Small intestine (tissue), 7 donors: ENCODE measurements around the gene SNRPA. TPM values are rescaled to one million over a fixed set of nuclear protein-coding genes. Genes with fewer than 3 reads are reported as not detected.

Source experiments
- DNase-seq, 2 donors: peaks; one replicate each; pipeline versions ENCODE4 v3.0.0 to v3.0.0-alpha.2; 2013
- FAIRE-seq: peaks from 2 replicates; lab custom pipeline; 2012; peaks lifted over from hg19 to GRCh38; lab: Jason Lieb, UNC
- H3K27ac ChIP-seq, 3 donors: one replicate each; pipeline ENCODE4 v1.5.1; 2013; ENCODE audit warnings: low read length in 2 of 3, mild to moderate bottlenecking in 2 of 3, control low read depth in 1 of 3, inconsistent platforms in 1 of 3, low read depth in 1 of 3, moderate library complexity in 1 of 3
- H3K27me3 ChIP-seq, 3 donors: one replicate each; pipeline ENCODE4 v1.6.1; 2013; ENCODE audit warnings: low read length in 3 of 3, inconsistent platforms in 1 of 3; ENCODE audit not compliant: control insufficient read depth in 3 of 3, insufficient read depth in 3 of 3
- H3K36me3 ChIP-seq, 3 donors: one replicate each; pipeline ENCODE4 v1.6.1; 2013; ENCODE audit warnings: low read length in 3 of 3, inconsistent platforms in 1 of 3, low read depth in 1 of 3, mild to moderate bottlenecking in 1 of 3, moderate library complexity in 1 of 3; ENCODE audit not compliant: control insufficient read depth in 3 of 3, insufficient read depth in 2 of 3
- H3K4me1 ChIP-seq, 3 donors: one replicate each; pipeline ENCODE4 v1.6.1; 2013; ENCODE audit warnings: low read length in 2 of 3, inconsistent platforms in 1 of 3, low read depth in 1 of 3, mild to moderate bottlenecking in 1 of 3, moderate library complexity in 1 of 3; ENCODE audit not compliant: control insufficient read depth in 3 of 3, insufficient read depth in 2 of 3
- H3K4me3 ChIP-seq, 3 donors: one replicate each; pipeline ENCODE4 v1.5.1; 2013; ENCODE audit warnings: low read length in 3 of 3, control low read depth in 1 of 3, inconsistent platforms in 1 of 3, low read depth in 1 of 3, mild to moderate bottlenecking in 1 of 3, moderate library complexity in 1 of 3
- H3K9me3 ChIP-seq, 2 donors: one replicate each; pipeline ENCODE4 v1.6.1; 2013; ENCODE audit warnings: low read depth in 1 of 2, low read length in 1 of 2; ENCODE audit not compliant: control insufficient read depth in 2 of 2, insufficient read depth in 1 of 2
- WGBS, 3 donors: extraction: QIAGEN DNeasy Blood & Tissue Kit; methylation state at CpG; one replicate each; pipeline ENCODE4 v1.1.7; 2013; 5-methylcytosine and 5-hydroxymethylcytosine counted together
- polyA plus RNA-seq, 4 donors: library from polyadenylated mRNA; stranded (reverse) in 3 of 4; unstranded in 1 of 4; fragments of 200-250 nt in 3 of 4; fragments of 120-200 nt in 1 of 4; gene quantifications; one replicate each; pipeline versions ENCODE4 v1.2.1 to v1.2.3, GENCODE V29; 2013
- donor health status: healthy with polysubstance abuse.
- donor health status: control.
- donor health status: control.
- donor health status: Bipolar disorder and iron deficiency.
- donor health status: healthy.

Gene SNRPA
- polyA plus RNA-seq, 4 donors, result 25.7 to 77.8 (median 52.7) TPM

DNA sequence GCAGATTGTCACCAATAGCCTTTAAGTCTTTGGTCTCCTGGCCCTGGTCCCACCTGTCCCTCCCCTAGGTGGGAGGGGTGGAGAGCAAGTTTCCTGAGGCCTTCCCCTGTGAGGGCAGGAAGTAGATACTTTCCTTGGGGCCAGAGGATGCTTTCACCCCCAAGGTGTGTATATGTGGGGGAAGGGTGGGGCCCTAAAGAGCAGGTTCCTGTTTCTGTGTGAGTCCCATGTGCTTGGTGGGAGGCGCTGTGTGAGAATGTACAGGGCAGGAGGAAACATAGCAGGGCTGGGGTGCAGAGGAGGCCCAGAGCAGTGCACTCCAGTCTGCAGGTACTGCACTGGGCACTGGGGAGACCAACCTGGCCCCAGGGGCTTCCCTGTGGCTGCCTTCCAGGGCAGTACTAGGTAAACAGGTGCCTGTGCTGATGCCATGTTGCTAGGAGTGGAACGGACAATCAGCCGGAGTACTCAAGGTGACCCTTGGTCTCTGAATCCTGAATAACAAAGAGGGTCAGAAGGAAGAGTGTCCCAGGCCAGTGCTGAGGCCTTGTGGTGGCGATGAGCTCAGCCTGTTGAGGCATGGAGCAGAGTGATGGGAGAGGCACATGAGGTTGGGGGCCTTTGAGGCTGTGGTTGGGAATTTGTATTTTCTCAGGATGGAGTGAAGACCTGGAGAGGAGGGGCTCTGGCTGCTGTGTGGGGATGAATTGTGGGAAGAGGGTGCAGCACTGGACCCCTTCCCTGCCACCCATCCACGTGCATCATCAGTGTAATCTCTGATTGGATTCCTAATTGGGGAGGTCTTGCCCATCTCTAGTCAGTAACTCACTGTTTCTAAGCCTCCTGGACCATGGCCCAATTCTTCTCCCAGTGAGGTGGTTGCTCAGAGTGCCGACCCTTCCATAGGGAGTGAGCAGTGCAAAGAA is 53.1 kb downstream of the SNRPA start:
- H3K27ac ChIP-seq, result peak overlapping the region; percentile 46 to 90 (median 56)
- no peaks in the 10 kb centered on the region for H3K27me3 ChIP-seq
- DNase-seq (peak; percentile 63 to 68), FAIRE-seq (no peak)
- peaks cover 3 to 92% (median 4%) of the 10 kb centered on the region in 3 donors for H3K36me3 ChIP-seq
- no peak overlapping the region for H3K4me3 ChIP-seq
- H3K9me3 ChIP-seq, result no peaks in the 10 kb centered on the region
- peaks cover 27 to 73% (median 32%) of the 10 kb centered on the region in 3 donors for H3K4me1 ChIP-seq
- 43 to 54% (median 49%) methylated on average over 6 of the region's 6 CpGs for WGBS, 3 donors

DNA sequence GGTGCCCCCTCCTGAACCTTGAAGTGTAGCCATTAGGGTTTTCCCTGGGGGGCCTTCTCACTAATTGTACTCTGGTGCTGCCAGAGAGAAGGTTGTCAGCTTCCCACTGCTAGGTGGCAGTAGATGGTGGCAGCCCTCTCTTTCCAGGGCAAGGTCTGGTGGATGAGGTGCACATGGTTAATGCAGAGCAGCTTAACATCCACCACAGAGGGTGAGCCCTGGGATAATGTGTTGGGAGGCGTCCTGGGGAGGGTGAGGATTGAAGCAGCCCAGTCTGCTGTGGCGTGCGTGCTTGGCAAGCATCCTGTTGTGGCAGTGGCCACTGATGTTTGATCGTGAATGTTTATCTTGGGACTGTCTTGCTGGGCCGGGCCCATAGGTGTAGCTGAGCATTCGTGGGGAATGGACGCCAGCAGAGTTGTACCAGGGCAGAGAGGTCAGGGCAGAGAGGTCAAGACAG is 53.8 kb downstream of the SNRPA start:
- Histone ChIP-seq H3K27ac (peak overlapping the region in 2 of 3 donors; percentile 21 to 90), H3K4me3 (no peak overlapping the region), H3K27me3 (no peaks in the 10 kb centered on the region), H3K36me3 (peaks cover 3 to 98% (median 4%) of the 10 kb centered on the region in 3 donors), H3K9me3 (no peaks in the 10 kb centered on the region), H3K4me1 (peaks cover 27 to 73% (median 32%) of the 10 kb centered on the region in 3 donors)
- FAIRE-seq (no peak), DNase-seq (peak in 1 of 2 donors; percentile 23)
- 25 to 45% (median 34%) methylated on average over 7 of the region's 7 CpGs for WGBS, 3 donors

DNA sequence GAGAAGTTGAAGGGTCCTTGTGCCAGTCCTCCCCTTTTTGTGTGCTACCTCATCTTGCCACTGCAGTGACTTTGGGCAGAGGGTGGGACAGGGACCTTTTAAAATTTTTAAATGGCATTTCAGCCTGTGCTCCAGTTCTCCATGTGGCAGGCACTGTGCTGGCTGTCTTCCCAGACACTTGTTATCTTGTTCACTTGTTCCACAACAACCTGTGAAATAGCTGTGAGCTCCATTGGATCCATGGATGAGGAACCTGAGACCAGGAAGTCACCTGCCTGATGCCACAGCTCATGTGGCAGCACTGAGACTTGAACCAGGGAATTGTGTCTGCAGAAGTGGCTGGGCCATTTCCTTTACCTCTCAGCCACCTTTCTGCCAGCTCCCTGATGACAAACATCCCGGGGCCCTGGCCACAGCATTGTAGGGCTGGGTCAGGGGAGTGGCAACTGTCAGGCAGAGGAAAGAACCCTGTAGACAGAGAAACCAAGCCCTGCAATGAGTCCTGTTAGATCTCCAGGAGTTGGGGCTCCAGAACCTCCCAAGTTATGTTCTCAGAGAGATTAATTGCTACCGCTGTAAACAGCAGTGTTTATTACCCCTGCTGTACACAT is 54.4 kb downstream of the SNRPA start:
- peaks cover 3 to 98% (median 4%) of the 10 kb centered on the region in 3 donors for H3K36me3 ChIP-seq
- no peaks in the 10 kb centered on the region for H3K27me3 ChIP-seq
- FAIRE-seq (no peak), DNase-seq (peak in 1 of 2 donors; percentile 57)
- H3K27ac ChIP-seq, result peak overlapping the region; percentile 11 to 90 (median 21)
- H3K9me3 ChIP-seq, result no peaks in the 10 kb centered on the region
- H3K4me3 ChIP-seq, result no peak overlapping the region
- H3K4me1 ChIP-seq, result peaks cover 27 to 68% (median 36%) of the 10 kb centered on the region in 3 donors
- 19 to 41% (median 25%) methylated on average over 2 of the region's 2 CpGs for WGBS, 3 donors

DNA sequence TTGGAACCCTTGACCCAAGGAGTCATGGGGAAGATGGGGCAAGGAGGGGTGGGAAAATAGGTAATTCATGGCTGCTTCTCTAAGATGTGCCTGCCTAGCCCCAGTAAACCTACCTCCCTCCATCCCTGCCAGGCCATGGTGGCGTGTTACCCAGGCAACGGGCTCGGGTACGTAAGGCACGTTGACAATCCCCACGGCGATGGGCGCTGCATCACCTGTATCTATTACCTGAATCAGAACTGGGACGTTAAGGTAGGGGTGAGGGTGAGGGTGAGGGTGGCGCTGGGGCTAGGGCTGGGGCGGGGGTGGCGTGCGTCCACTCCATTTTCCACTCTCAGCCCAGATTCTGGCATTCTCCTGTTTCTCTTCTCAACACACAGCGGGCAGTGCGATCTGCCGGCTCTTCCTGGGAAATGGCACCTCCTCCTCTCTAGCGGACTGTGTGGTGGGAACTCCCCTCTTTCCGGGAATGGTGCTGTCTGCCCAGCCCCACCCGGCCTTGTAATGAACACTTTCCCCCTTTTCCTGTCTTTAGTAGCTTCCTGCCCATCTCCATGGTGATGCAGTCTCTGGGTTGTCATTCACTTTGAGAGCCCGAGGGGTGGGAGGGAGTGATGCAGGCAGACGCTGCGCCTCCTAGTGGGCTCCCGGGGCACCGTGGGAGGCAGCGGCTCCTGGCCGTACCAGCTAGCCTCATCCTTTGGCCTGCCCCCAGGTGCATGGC is 55.6 kb downstream of the SNRPA start:
- FAIRE-seq, result no peak
- peaks cover 0 to 86% (median 3%) of the 10 kb centered on the region in 3 donors for H3K36me3 ChIP-seq

DNA sequence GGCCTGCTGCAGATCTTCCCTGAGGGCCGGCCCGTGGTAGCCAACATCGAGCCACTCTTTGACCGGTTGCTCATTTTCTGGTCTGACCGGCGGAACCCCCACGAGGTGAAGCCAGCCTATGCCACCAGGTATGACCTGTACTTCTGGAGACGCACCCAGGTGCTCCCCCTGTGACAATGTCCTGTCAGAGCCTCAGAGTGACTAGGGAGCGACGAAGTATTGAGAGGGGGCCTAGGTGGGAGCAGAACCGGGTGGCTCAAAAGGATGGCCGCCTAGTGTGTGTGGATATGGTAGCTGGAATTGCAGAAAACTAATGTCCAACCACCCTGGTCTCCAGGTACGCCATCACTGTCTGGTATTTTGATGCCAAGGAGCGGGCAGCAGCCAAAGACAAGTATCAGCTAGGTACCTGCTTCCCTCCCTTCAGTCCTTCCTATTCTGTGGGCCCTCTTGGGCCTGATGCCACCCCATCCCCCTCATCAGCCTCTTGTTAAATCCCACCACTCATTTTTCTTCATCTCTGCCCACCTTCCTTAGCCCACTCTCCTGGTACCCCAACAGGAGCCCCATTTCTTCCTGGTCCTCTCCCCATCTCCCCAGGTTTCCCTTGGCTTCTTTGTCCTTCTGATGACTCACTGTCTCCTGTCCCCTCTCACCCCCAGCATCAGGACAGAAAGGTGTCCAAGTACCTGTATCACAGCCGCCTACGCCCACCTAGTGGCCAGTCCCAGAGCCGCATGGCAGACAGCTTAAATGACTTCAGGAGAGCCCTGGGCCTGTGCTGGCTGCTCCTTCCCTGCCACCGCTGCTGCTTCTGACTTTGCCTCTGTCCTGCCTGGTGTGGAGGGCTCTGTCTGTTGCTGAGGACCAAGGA is 56.4 kb downstream of the SNRPA start:
- 71 to 82% (median 78%) methylated on average over 18 of the region's 18 CpGs for WGBS, 3 donors
- Histone ChIP-seq H3K36me3 (peaks cover 0 to 78% (median 3%) of the 10 kb centered on the region in 3 donors), H3K9me3 (no peaks in the 10 kb centered on the region), H3K27me3 (no peaks in the 10 kb centered on the region), H3K4me1 (peaks cover 18 to 61% (median 35%) of the 10 kb centered on the region in 3 donors), H3K4me3 (no peak overlapping the region), H3K27ac (peak overlapping the region in 2 of 3 donors; percentile 49 to 90)
- DNase-seq (peak in 1 of 2 donors; percentile 21), FAIRE-seq (no peak)

More for the DNA sequence above, 55.6 kb downstream of the SNRPA start:
- DNase-seq, result peak; percentile 40 to 90
- 33 to 71% (median 67%) methylated on average over 26 of the region's 26 CpGs for WGBS, 3 donors
- H3K27me3 ChIP-seq, result no peaks in the 10 kb centered on the region
- H3K9me3 ChIP-seq, result no peaks in the 10 kb centered on the region
- H3K4me3 ChIP-seq, result no peak overlapping the region
- peaks cover 18 to 61% (median 33%) of the 10 kb centered on the region in 3 donors for H3K4me1 ChIP-seq
- peak overlapping the region in 2 of 3 donors; percentile 49 to 90 for H3K27ac ChIP-seq

DNA sequence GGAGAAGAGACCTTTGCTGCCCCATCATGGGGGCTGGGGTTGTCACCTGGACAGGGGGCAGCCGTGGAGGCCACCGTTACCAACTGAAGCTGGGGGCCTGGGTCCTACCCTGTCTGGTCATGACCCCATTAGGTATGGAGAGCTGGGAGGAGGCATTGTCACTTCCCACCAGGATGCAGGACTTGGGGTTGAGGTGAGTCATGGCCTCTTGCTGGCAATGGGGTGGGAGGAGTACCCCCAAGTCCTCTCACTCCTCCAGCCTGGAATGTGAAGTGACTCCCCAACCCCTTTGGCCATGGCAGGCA is 57.0 kb downstream of the SNRPA start:
- H3K27ac ChIP-seq, result peak overlapping the region in 1 of 3 donors; percentile 90
- FAIRE-seq, result no peak
- no peaks in the 10 kb centered on the region for H3K9me3 ChIP-seq
- H3K4me1 ChIP-seq, result peaks cover 13 to 58% (median 33%) of the 10 kb centered on the region in 3 donors
- no peak overlapping the region for H3K4me3 ChIP-seq
- 89 to 91% (median 89%) methylated on average over 2 of the region's 2 CpGs for WGBS, 3 donors
- no peak for DNase-seq
- H3K27me3 ChIP-seq, result no peaks in the 10 kb centered on the region
- H3K36me3 ChIP-seq, result peaks cover 0 to 72% (median 3%) of the 10 kb centered on the region in 3 donors

DNA sequence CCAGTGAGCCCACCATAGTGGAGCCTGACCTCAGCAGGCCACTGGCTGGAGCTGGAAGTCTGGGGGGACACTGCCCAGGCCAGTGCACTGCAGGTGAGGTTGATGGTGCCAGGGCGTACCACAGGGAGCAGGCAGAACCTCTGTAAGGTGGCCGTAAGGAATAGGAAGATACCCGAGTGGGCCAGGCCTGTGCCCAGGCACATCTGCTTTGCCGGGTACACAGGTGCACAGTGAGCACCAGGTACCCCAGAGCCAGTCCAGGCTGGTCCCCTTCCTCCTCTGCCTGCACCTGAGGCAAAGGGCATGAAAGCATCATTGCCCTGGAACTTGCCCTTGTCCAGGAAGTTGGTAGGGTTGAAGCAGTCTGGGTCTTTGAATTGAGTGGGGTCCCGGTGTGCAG is 57.5 kb downstream of the SNRPA start:
- Histone ChIP-seq H3K27ac (no peak overlapping the region), H3K4me3 (no peak overlapping the region), H3K9me3 (no peaks in the 10 kb centered on the region), H3K4me1 (peaks cover 8 to 54% (median 27%) of the 10 kb centered on the region in 3 donors), H3K27me3 (no peaks in the 10 kb centered on the region), H3K36me3 (peaks cover 0 to 67% (median 3%) of the 10 kb centered on the region in 3 donors)
- 91 to 98% (median 93%) methylated on average over 5 of the region's 5 CpGs for WGBS, 3 donors
- FAIRE-seq (no peak), DNase-seq (no peak)
